Measurements from ENCODE around the gene CLCF1. TPM values are rescaled to one million over a fixed set of nuclear protein-coding genes. Genes with fewer than 3 reads are reported as not detected.

CLCF1 gene
- total RNA-seq, 2 experiments from 2014 or later, result 0.79 to 0.81 TPM

DNA sequence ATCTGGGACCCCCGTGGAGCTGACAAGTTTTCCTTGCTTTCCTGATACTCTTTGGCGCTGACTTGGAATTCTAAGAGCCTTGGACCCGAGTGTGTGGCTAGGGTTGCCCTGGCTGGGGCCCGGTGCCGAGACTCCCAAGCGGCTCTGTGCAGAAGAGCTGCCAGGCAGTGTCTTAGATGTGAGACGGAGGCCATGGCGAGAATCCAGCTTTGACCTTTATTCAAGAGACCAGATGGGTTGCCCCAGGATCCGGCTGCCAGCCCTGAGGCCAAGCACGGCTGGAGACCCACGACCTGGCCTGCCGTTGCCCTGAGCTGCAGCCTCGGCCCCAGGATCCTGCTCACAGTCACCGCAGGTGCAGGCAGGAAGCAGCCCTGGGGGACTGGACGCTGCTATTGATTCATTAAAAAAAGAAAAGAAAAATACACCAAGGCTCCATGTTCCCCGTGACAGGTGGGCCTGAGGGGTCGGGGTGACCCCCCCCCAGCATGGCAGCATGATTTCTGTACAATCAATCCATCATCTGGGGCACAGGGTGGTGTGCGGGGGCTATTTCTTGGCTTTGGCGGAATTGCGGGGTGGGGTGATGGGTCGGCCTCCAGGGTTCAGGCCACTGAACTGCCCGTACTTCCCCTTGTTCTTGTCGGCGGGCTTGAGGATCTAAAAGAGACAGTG is 24.7 kb upstream of the CLCF1 start:
- peaks cover 44% of the 10 kb centered on the region for H3K4me1 Mint-ChIP-seq (ENCODE audit: low read depth)
- H3K36me3 Mint-ChIP-seq (ENCODE audit: low read depth), result peaks cover 42% of the 10 kb centered on the region
- no peaks in the 10 kb centered on the region for H3K27me3 Mint-ChIP-seq
- no peak overlapping the region for H3K4me3 Mint-ChIP-seq
- H3K9me3 Mint-ChIP-seq, result no peaks in the 10 kb centered on the region
- TF ChIP-seq, protein P1, sequence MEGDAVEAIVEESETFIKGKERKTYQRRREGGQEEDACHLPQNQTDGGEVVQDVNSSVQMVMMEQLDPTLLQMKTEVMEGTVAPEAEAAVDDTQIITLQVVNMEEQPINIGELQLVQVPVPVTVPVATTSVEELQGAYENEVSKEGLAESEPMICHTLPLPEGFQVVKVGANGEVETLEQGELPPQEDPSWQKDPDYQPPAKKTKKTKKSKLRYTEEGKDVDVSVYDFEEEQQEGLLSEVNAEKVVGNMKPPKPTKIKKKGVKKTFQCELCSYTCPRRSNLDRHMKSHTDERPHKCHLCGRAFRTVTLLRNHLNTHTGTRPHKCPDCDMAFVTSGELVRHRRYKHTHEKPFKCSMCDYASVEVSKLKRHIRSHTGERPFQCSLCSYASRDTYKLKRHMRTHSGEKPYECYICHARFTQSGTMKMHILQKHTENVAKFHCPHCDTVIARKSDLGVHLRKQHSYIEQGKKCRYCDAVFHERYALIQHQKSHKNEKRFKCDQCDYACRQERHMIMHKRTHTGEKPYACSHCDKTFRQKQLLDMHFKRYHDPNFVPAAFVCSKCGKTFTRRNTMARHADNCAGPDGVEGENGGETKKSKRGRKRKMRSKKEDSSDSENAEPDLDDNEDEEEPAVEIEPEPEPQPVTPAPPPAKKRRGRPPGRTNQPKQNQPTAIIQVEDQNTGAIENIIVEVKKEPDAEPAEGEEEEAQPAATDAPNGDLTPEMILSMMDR (IDR thresholded peaks at IDR 0.05), result no peak
- ChIA-PET POLR2A (interaction anchor here (0.7 to 7.9 kb wide), 5 partner anchors 10 to 96 kb away, joined by 3 to 28 read pairs (median 3); partner anchors contain the start of gene PTPRCAP), CTCF (no interaction called here)
- H3K27ac Mint-ChIP-seq, result peak overlapping the region; percentile 66
- DNase-seq, result no peak
- intact Hi-C loops (cut with micrococcal nuclease), result no loop called here
- no peak for ATAC-seq

DNA sequence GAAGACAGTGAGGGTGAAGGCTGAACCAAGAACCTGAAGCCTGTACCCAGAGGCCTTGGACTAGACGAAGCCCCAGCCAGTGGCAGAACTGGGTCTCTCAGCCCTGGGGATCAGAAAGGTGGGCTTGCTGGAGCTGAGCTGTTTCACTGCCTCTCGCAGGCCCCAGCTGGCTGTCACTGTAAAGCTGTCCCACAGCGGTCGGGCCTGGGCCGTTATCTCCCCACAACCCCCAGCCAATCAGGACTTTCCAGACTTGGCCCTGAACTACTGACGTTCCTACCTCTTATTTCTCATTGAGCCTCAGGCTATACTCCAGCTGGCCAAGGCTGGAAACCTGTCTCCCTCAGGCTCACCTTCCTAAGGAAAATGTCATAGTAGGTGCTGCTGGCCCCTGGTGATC is 24.1 kb upstream of the CLCF1 start:
- Mint-ChIP-seq H3K9me3 (no peaks in the 10 kb centered on the region), H3K4me3 (peak overlapping the region; percentile 19), H3K27me3 (no peaks in the 10 kb centered on the region), H3K36me3 (ENCODE audit: low read depth) (peaks cover 42% of the 10 kb centered on the region), H3K27ac (peak overlapping the region; percentile 66), H3K4me1 (ENCODE audit: low read depth) (peaks cover 45% of the 10 kb centered on the region)
- ATAC-seq (no peak), DNase-seq (no peak)
- CTCF ChIA-PET, result no interaction called here
- intact Hi-C loops (cut with micrococcal nuclease), result no loop called here
- POLR2A ChIA-PET, result interaction anchor here (0.7 to 7.9 kb wide), 4 partner anchors 11 to 80 kb away, joined by 3 to 28 read pairs (median 10); partner anchors contain the start of gene PTPRCAP
- TF ChIP-seq, protein P1 (IDR thresholded peaks at IDR 0.05), result no peak

DNA sequence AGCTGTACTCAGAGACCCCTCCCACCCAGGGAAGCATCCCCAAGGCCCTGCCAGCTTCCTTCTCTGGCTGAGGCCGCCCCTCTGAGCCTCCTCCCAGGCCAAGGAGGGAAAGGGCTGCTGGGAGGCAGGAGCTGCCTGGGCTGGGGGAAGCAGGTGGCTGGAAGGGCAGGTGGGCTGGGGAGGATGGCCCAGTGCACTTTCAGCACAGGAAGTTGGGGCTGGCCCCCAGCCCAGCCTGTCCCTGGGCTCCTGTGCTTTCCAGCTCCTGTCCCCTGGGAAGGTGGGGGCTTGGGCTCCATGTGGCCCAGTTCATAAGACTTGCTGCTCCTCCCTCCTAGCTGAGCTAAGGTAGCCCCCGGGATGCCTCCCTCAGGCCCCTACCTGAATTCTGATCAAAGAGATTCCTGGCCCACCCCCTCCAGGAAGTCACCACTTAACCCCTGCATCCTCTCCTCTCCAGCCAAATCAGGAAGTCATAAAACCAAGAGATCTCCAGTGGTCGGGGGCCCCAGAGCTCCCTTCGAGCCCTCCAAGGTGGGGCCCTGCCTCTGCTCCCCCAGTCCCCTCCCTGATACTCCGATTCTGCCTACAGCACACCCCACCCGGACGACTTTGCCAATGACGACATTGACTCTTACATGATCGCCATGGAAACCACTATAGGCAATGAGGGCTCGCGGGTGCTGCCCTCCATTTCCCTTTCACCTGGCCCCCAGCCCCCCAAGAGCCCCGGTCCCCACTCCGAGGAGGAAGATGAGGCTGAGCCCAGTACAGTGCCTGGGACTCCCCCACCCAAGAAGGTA is 23.4 kb upstream of the CLCF1 start:
- intact Hi-C loops (cut with micrococcal nuclease), result no loop called here
- TF ChIP-seq, protein P1 (IDR thresholded peaks at IDR 0.05), result no peak
- ATAC-seq, result no peak
- Mint-ChIP-seq H3K4me3 (peak overlapping the region; percentile 20), H3K9me3 (no peaks in the 10 kb centered on the region), H3K36me3 (ENCODE audit: low read depth) (peaks cover 44% of the 10 kb centered on the region), H3K27me3 (no peaks in the 10 kb centered on the region), H3K4me1 (ENCODE audit: low read depth) (peaks cover 46% of the 10 kb centered on the region), H3K27ac (peak overlapping the region; percentile 92)
- DNase-seq, result peak; percentile 40
- POLR2A ChIA-PET, result interaction anchor here (0.6 to 7.9 kb wide), 7 partner anchors 10 to 135 kb away, joined by 3 to 28 read pairs (median 4); partner anchors contain the start of gene PTPRCAP
- CTCF ChIA-PET, result interaction anchor here (0.7 to 6.1 kb wide), 5 partner anchors 8 to 86 kb away, joined by 3 to 36 read pairs (median 4); partner anchors contain the start of gene AIP

DNA sequence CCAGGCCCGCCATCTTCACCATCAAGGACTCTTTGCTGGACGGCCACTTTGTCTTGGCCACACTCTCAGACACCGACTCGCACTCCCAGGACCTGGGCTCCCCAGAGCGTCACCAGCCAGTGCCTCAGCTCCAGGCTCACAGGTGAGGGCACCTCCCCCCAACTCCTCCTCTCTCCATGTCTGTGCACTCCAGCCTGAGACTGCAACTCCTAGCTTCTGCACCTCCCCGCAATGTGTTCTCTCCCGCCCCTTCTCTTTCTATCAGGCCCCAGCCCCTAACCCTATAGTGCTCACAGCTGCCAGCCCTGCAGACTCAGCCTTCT is 22.8 kb upstream of the CLCF1 start:
- Mint-ChIP-seq H3K4me3 (no peak overlapping the region), H3K36me3 (ENCODE audit: low read depth) (peaks cover 44% of the 10 kb centered on the region), H3K27me3 (no peaks in the 10 kb centered on the region), H3K27ac (peak overlapping the region; percentile 76), H3K4me1 (ENCODE audit: low read depth) (peaks cover 47% of the 10 kb centered on the region), H3K9me3 (no peaks in the 10 kb centered on the region)
- ChIA-PET CTCF (interaction anchor here (0.7 to 6.1 kb wide), 5 partner anchors 9 to 87 kb away, joined by 3 to 36 read pairs (median 4); partner anchors contain the start of gene AIP), POLR2A (interaction anchor here (1.0 to 7.9 kb wide), 5 partner anchors 12 to 45 kb away, joined by 3 to 28 read pairs (median 5); partner anchors contain the start of gene PTPRCAP)
- no peak for ATAC-seq
- TF ChIP-seq, protein P1 (IDR thresholded peaks at IDR 0.05), result no peak
- intact Hi-C loops (cut with micrococcal nuclease), result no loop called here
- DNase-seq, result no peak
